ENCODE data around the gene TBCK.
A peak's percentile ranks its signal among the peaks of the same experiment; 100 is the strongest.

TBCK gene

GRCh38 chr4:106355193-106355592 is 39.2 kb upstream of the TBCK start:
- no peak overlapping the region for H3K27ac ChIP-seq
- H3K36me3 ChIP-seq (replicated peaks), result no peaks in the 10 kb centered on the region
- in situ Hi-C loops (cut with HindIII; ENCODE audit: low pct_ligation_motif_present, low sequenced_read_pairs), result no loop called here
- no peaks in the 10 kb centered on the region for H3K27me3 ChIP-seq (replicated peaks)
- DNase-seq, result no peak
- no peak overlapping the region for H3K4me3 ChIP-seq (ENCODE audit: low read depth, low read length)
- TF ChIP-seq CTCF (IDR thresholded peaks at IDR 0.05; ENCODE audit: low read depth, low read length, missing control alignments), result no peak

GRCh38 chr4:106353786-106354185 is 37.8 kb upstream of the TBCK start:
- Histone ChIP-seq H3K27ac (no peak overlapping the region), H3K36me3 (replicated peaks) (no peaks in the 10 kb centered on the region), H3K27me3 (replicated peaks) (no peaks in the 10 kb centered on the region), H3K4me3 (ENCODE audit: low read depth, low read length) (no peak overlapping the region)
- no peak for TF ChIP-seq CTCF (IDR thresholded peaks at IDR 0.05; ENCODE audit: low read depth, low read length, missing control alignments)
- in situ Hi-C loops (cut with HindIII; ENCODE audit: low pct_ligation_motif_present, low sequenced_read_pairs), result no loop called here
- no peak for DNase-seq

GRCh38 chr4:106351016-106351415 is 35.0 kb upstream of the TBCK start:
- Histone ChIP-seq H3K27me3 (replicated peaks) (no peaks in the 10 kb centered on the region), H3K4me3 (ENCODE audit: low read depth, low read length) (no peak overlapping the region), H3K27ac (no peak overlapping the region), H3K36me3 (replicated peaks) (peaks cover 7% of the 10 kb centered on the region)
- in situ Hi-C loops (cut with HindIII; ENCODE audit: low pct_ligation_motif_present, low sequenced_read_pairs), result no loop called here
- DNase-seq, result no peak
- TF ChIP-seq CTCF (IDR thresholded peaks at IDR 0.05; ENCODE audit: low read depth, low read length, missing control alignments), result no peak

- H3K27ac ChIP-seq, result no peak overlapping the region
- peaks cover 7% of the 10 kb centered on the region for H3K36me3 ChIP-seq (replicated peaks)
- in situ Hi-C loops (cut with HindIII; ENCODE audit: low pct_ligation_motif_present, low sequenced_read_pairs), result no loop called here
- no peak overlapping the region for H3K4me3 ChIP-seq (ENCODE audit: low read depth, low read length)
- TF ChIP-seq CTCF (IDR thresholded peaks at IDR 0.05; ENCODE audit: low read depth, low read length, missing control alignments), result no peak
- H3K27me3 ChIP-seq (replicated peaks), result no peaks in the 10 kb centered on the region
- DNase-seq, result no peak
Observed at GRCh38 chr4:106347167-106347566, 31.2 kb upstream of the TBCK start.

- TF ChIP-seq CTCF (IDR thresholded peaks at IDR 0.05; ENCODE audit: low read depth, low read length, missing control alignments), result no peak
- in situ Hi-C loops (cut with HindIII; ENCODE audit: low pct_ligation_motif_present, low sequenced_read_pairs), result no loop called here
- no peak overlapping the region for H3K4me3 ChIP-seq (ENCODE audit: low read depth, low read length)
- H3K27ac ChIP-seq, result no peak overlapping the region
- no peaks in the 10 kb centered on the region for H3K27me3 ChIP-seq (replicated peaks)
- peak; percentile 50 for DNase-seq
- peaks cover 7% of the 10 kb centered on the region for H3K36me3 ChIP-seq (replicated peaks)
Observed at GRCh38 chr4:106344647-106344970, 28.6 kb upstream of the TBCK start.

- in situ Hi-C loops (cut with HindIII; ENCODE audit: low pct_ligation_motif_present, low sequenced_read_pairs), result no loop called here
- DNase-seq, result no peak
- Histone ChIP-seq H3K36me3 (replicated peaks) (peaks cover 9% of the 10 kb centered on the region), H3K27ac (no peak overlapping the region), H3K4me3 (ENCODE audit: low read depth, low read length) (no peak overlapping the region), H3K27me3 (replicated peaks) (no peaks in the 10 kb centered on the region)
- no peak for TF ChIP-seq CTCF (IDR thresholded peaks at IDR 0.05; ENCODE audit: low read depth, low read length, missing control alignments)
Observed at GRCh38 chr4:106343865-106344646, 28.0 kb upstream of the TBCK start.
